Colonic mucosa (tissue), 4 donors: ENCODE data around the gene GULP1. TPM values are rescaled to one million over a fixed set of nuclear protein-coding genes. Genes with fewer than 3 reads are reported as not detected.

Experiments used
- DNase-seq: peaks from one replicate; pipeline ENCODE4 v3.0.0-alpha.2; 2020
- H3K27ac ChIP-seq: fragments of 200-600 bp; one replicate; pipeline ENCODE4 v1.8.0; 2021
- H3K27me3 ChIP-seq: fragments of 200-600 bp; one replicate; pipeline ENCODE4 v1.8.0; 2021
- H3K36me3 ChIP-seq: fragments of 200-600 bp; one replicate; pipeline ENCODE4 v1.8.0; 2021
- H3K4me1 ChIP-seq: fragments of 200-600 bp; one replicate; pipeline ENCODE4 v1.8.0; 2021; ENCODE audit warnings: mild to moderate bottlenecking
- H3K4me3 ChIP-seq: fragments of 200-600 bp; one replicate; pipeline ENCODE4 v1.8.0; 2021
- H3K9ac ChIP-seq, 2 donors: one replicate each; pipeline ENCODE4 v1.7.0; 2013; ENCODE audit warnings: control low read depth in 2 of 2, low read depth in 2 of 2, low read length in 2 of 2
- H3K9me3 ChIP-seq: fragments of 200-600 bp; one replicate; pipeline ENCODE4 v1.8.0; 2021
- CTCF ChIP-seq: fragments of 200-600 bp; IDR thresholded peaks from one replicate; pipeline ENCODE4 v1.8.0; 2022; ENCODE audit warnings: antibody characterized with exemption, mild to moderate bottlenecking
- intact Hi-C: fragments of 100-400 bp; cut with DNase I; formaldehyde crosslinking; loops from one replicate; pipeline ENCODE4 v1.14.1; 2022
- microRNA-seq: library from miRNA; unstranded; fragments of <30 nt; microRNA quantifications from one replicate; pipeline ENCODE4, GENCODE V29; 2019
- total RNA-seq, 2 donors: library from RNA; stranded (reverse); fragmentation: NEBNext Ultra II Directional in 1 of 2; extraction: Animal tissue kit (Norgen Biotek cat#: 25700) in 1 of 2; gene quantifications; one replicate each; pipeline ENCODE4 v1.2.1, GENCODE V29; 2021
- donor health status: healthy.
- donor health status: DM: no; HTN: no; CAD: no.
- donor health status: DM: no; HTN: no; CAD: no.

Gene GULP1
- total RNA-seq, 2 donors from 2014 or later, result 10.4 to 11.8 TPM

- Histone ChIP-seq H3K27ac (no peak overlapping the region), H3K4me1 (no peaks in the 10 kb centered on the region), H3K9ac (no peak overlapping the region), H3K36me3 (no peaks in the 10 kb centered on the region), H3K27me3 (no peaks in the 10 kb centered on the region), H3K4me3 (no peak overlapping the region), H3K9me3 (no peaks in the 10 kb centered on the region)
- intact Hi-C loops, result no loop called here
- no peak for DNase-seq
- TF ChIP-seq CTCF, result no peak
Measured at GRCh38 chr2:188629753-188630527, 338.3 kb downstream of the GULP1 start.

DNA sequence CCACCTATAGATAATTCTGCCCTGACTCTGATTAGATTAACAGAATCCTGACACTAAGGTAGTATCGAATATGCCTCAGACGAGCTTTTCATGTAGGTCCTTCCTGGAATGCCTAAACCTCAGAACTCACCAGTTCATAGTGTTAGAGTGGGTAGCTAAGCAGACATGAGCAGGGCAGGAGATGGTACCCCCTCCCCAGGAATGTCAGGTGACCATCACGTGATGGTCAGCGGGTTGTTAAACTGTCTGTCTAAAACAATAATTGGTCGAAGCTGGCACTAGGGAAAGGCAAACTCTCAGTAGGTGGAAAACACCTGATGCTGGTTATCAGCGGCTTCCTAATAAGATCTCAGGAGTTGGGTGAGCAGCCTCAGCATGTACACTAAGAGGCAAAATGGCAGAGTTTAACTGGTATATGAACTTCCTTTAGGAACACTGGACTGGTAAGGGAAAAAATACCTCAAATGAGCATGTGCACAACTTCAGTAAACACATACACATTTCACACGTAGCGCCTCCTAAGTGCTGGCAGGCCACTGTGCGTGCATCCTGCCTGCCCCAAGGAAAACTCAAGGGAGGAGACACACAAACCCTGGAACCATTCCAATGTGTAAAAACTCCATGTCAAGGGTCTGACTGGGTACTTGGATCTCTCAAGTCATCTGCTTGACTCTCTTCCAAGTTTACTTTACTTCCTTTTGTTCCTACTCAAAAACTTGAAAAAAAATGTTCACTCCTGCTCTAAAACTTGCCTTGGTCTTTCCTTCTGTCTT, 339.5 kb downstream of the GULP1 start:
- H3K9ac ChIP-seq, result no peak overlapping the region
- intact Hi-C loops, result no loop called here
- H3K4me3 ChIP-seq, result no peak overlapping the region
- no peaks in the 10 kb centered on the region for H3K4me1 ChIP-seq
- TF ChIP-seq CTCF, result no peak
- H3K9me3 ChIP-seq, result no peaks in the 10 kb centered on the region
- no peaks in the 10 kb centered on the region for H3K27me3 ChIP-seq
- H3K27ac ChIP-seq, result no peak overlapping the region
- DNase-seq, result no peak
- H3K36me3 ChIP-seq, result no peaks in the 10 kb centered on the region

GRCh38 chr2:188634656-188635055, 343.0 kb downstream of the GULP1 start:
- no peak overlapping the region for H3K4me3 ChIP-seq
- H3K9ac ChIP-seq, result no peak overlapping the region
- DNase-seq, result no peak
- no peak overlapping the region for H3K27ac ChIP-seq
- TF ChIP-seq CTCF, result no peak
- no peaks in the 10 kb centered on the region for H3K27me3 ChIP-seq
- H3K36me3 ChIP-seq, result no peaks in the 10 kb centered on the region
- intact Hi-C loops, result no loop called here
- H3K4me1 ChIP-seq, result no peaks in the 10 kb centered on the region
- no peaks in the 10 kb centered on the region for H3K9me3 ChIP-seq

Small RNA genes within 50 kb of the gene (microRNA-seq; reads per million reads assigned to microRNA genes)
- not detected for gene MIR561
